Esophagus squamous epithelium (tissue), 4 donors: ENCODE results near the gene ZFAND5.

Experiments used
- CTCF ChIP-seq, 6 experiments: fragments of 450-650 bp in 4 of 6; fragments of 200-600 bp in 2 of 6; sonication (generic) in 2 of 6; IDR thresholded peaks; one replicate each; pipeline ENCODE4 v1.5.1; 2016 to 2019; ENCODE audit warnings: antibody characterized with exemption in 6 of 6, mild to moderate bottlenecking in 4 of 6, moderate library complexity in 4 of 6
- POLR2A ChIP-seq, 4 donors: fragments of 450-650 bp; IDR thresholded peaks; one replicate each; pipeline ENCODE4 v1.6.1; 2017; ENCODE audit warnings: antibody characterized with exemption in 4 of 4, mild to moderate bottlenecking in 4 of 4, moderate library complexity in 3 of 4

- TF ChIP-seq CTCF (IDR thresholded peaks at IDR 0.05) (no peak), POLR2A (IDR thresholded peaks at IDR 0.05) (no peak)
Observed at GRCh38 chr9:72360324-72360723, 4.7 kb downstream of the ZFAND5 start.
